GM12865 (cell line): ENCODE results near the gene MICA.
"Not testable (repeated sequence)": the region's sequence is repeated elsewhere in the genome, so short reads cannot be mapped to it uniquely, and the experiment has no call there.

Experiments
- DNase-seq: peaks from one replicate; pipeline ENCODE4 v3.0.0; 2010; ENCODE audit warnings: low read depth
- H3K4me3 ChIP-seq: 2 replicates; pipeline ENCODE4 v1.5.1; 2011; ENCODE audit warnings: mild to moderate bottlenecking, low read depth, low read length, control low read depth
- TF ChIP-seq, protein P1 (sequence below): IDR thresholded peaks from 2 replicates; pipeline ENCODE4 v1.5.1; 2011; ENCODE audit warnings: low read length, control low read depth, low read depth, inconsistent platforms; ENCODE audit not compliant: insufficient read depth; ENCODE audit errors: missing control alignments

The MICA gene

DNA sequence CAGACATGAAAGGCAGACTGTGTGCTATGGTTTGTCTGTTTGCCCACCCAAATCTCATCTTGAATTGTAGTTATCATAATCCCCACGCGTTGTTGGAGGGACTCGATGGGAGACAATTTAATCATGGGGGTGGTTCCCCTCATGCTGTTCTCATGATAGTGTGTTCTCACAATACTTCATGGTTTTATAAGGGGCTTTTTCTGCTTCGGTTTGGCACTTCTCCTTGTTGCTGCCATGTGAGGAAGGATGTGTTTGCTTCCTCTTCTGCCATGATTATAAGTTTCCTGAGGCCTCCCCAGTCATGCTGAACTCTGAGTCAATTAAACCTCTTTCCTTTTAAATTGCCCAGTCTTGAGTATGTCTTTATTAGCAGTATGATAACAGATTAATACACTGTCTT, 47.4 kb downstream of the MICA start:
- H3K4me3 ChIP-seq, result no peak overlapping the region
- TF ChIP-seq, protein P1, sequence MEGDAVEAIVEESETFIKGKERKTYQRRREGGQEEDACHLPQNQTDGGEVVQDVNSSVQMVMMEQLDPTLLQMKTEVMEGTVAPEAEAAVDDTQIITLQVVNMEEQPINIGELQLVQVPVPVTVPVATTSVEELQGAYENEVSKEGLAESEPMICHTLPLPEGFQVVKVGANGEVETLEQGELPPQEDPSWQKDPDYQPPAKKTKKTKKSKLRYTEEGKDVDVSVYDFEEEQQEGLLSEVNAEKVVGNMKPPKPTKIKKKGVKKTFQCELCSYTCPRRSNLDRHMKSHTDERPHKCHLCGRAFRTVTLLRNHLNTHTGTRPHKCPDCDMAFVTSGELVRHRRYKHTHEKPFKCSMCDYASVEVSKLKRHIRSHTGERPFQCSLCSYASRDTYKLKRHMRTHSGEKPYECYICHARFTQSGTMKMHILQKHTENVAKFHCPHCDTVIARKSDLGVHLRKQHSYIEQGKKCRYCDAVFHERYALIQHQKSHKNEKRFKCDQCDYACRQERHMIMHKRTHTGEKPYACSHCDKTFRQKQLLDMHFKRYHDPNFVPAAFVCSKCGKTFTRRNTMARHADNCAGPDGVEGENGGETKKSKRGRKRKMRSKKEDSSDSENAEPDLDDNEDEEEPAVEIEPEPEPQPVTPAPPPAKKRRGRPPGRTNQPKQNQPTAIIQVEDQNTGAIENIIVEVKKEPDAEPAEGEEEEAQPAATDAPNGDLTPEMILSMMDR, result no peak
- no peak for DNase-seq

DNA sequence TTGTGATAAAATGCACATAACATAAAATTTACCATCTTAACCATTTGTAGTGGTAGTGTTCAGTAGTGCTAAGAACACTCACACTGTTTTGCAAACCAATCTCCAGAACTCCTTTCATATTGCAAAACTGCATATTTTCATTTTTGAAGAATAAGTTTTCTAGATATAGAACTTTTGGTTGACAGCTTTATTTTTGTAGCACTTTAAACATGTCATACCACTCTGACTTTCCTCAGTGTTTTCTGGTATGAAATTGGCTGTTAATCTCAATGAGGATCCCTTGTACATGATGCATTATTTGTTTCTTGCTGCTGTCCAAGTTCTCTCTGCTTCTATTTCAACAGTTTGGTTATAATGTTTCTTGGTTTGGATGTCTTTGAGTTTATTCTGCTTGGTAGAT, 49.5 kb downstream of the MICA start:
- DNase-seq, result no peak
- H3K4me3 ChIP-seq, result no peak overlapping the region
- TF ChIP-seq, protein P1, result no peak

DNA sequence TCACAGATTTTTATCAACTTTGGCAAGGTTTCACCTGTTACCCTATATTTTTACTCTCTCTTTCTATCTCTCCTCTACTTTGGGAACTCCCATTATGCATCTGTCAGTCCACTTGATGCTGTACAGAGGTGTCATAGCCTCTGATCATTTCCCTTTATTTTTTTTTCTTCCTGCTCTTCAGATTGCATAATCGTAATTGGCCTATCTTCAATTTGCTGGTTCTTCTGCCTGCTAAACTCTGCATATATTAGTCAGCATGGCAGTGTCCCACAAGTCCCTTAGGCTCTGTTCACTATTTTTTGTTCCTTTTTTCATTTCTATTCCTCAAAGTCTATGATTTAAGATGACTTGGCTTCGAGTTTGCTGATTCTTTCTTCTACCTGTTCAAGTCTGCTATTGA, 49.9 kb downstream of the MICA start:
- DNase-seq, result no peak
- TF ChIP-seq, protein P1, result no peak
- no peak overlapping the region for H3K4me3 ChIP-seq

DNA sequence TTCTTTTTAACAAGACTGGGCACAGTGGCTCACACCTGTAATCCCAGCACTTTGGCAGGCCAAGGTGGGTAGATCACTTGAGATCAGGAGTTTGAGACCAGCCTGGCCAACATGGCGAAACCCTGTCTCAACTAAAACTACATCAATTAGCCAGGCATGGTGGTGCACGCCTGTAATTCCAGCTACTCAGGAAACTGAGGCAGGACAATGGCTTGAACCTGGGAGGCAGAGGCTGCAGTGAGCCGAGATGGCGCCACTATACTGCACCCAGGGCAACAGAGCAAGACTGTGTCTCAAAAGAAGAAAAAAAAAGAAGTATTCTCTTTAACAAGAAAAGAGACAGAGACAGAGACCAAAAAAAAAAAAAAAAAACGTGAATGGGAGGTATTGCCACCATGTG, 56.5 kb downstream of the MICA start:
- not testable (repeated sequence) for H3K4me3 ChIP-seq, DNase-seq

DNA sequence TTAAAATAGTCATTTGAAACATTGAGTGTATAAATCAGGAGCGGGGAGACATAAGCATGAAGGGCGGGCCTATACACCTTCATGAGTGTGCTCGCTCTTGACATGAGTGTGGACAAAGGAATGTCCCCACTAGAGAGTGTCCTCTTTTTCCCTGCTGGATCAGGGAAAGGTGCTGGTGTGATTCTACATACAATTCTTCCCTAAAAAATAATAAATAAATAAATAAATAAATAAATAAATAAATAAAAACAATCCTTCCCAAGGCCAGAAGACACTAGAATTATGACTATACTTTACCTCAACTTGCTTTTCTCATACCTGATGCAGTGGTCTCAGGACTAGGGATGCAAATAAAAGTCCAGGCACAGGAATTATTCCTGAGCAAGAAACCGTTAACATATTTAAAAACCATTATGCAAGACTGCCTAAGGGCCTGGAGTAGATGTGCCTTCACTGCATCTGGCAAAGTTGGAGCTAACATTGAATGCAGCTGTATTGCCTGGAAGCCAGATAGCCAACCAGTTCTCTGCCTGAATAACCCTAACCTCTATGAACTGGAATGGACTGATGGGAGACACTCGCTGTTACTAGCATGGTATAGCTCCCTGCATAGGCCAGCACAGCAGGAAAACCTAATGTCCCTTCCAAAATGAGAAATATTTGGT, 57.1 kb downstream of the MICA start:
- no peak for DNase-seq
- no peak overlapping the region for H3K4me3 ChIP-seq
- TF ChIP-seq, protein P1, result no peak

DNA sequence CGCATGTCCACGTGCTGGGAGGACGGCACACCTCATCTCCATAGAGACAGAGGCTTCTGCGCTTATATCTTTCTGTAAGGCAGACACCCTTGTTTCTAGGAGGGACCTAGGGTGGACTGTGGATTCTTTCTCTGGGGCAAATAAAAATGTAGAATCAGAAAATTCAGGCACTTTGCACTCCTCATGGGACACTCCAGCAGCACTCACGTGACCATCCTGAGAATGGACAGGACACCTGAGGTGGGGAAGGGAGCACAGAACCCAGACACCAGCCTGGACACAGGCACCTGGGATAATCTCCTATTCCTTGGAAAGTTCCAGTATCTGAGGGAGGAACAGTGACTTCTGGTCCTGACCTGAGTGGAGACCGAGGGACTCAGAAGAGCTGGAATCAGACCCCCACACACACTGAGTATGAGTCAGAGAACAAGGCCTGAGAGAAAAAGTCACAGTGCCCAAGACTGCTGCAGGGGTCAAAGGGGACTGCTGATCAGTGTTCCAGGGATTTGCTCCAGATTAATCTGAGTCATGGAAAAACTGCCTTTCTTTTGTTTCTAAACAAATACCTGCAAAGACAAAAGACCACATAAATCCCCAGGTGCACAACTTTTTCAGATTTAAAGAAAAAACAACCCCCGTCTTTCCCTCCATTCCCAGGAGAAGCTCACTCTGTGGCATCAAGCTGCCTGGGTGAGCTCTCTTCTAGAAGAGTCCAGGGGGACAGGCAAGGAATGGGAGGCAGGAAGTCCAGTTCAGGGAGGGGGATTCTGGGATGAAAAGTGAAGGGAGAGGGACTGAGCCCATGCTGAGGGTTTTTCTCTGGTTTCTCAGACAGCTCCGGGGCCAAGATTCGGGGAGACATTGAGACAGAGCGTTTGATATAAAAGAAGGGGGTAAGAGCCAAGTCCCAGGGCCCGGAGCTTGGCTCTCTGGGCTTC, 58.9 kb downstream of the MICA start:
- TF ChIP-seq, protein P1, result no peak
- H3K4me3 ChIP-seq, result peak overlapping the region; percentile 76
- DNase-seq, result no peak

DNA sequence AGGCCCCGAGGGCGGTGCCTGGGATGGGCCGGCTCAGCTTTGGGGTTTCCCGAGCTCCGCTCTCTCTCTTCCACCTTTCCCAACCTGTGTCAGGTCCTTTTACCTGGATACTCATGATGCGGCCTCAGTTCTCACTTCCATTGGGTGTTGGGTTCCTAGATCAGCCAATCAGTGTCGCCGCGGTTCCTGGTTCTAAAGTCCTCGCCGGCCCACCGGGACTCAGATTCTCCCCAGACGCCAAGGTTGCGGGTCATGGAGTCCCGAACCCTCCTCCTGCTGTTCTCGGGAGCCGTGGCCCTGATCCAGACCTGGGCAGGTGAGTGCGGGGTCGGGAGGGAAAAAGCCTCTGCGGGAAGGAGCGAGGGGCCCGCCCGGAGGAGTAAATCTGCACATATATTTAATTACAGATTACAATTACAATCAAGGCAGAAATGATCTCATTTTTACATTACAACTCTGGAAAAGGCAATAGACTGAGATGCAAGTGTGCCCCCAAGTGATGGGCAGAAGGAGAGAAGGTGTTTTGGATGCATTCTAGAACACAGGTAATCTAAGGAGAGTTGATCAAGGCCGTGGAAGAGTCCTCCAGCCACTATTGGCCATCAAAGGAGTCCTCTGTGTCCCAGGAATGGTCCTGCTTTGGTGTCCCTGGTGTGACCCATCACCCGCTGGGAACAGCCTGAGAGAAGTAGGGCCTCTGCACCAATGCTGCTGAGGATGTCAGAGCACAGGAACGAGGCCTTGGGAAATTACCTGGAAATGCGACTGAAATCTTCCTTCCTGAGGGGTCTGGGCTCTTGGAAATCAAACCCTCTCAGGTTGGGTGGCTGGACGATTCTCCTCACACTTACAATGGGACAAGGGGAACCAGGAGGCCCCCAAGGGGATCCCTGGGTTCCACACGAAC, 59.8 kb downstream of the MICA start:
- peak; percentile 95 for DNase-seq
- peak overlapping the region; percentile 76 for H3K4me3 ChIP-seq
- TF ChIP-seq, protein P1, result no peak
